Fibroblast of skin of back (primary cell): ENCODE results near the gene REG4. TPM values are rescaled to one million over a fixed set of nuclear protein-coding genes. Genes with fewer than 3 reads are reported as not detected.
"Not testable (repeated sequence)": the region's sequence is repeated elsewhere in the genome, so short reads cannot be mapped to it uniquely, and the experiment has no call there.

ENCODE experiments used
- DNase-seq: peaks from one replicate; pipeline ENCODE4 v3.0.0-alpha.2; 2013
- polyA plus RNA-seq, 2 experiments: library from polyadenylated mRNA; unstranded; fragments of 120-200 nt; gene quantifications; one replicate each; pipeline ENCODE4 v1.2.1, GENCODE V29; 2013; ENCODE audit not compliant: insufficient read length in 2 of 2

REG4 gene
- not detected for polyA plus RNA-seq (2013, experiment 1 of 2; ENCODE audit: insufficient read length)
- polyA plus RNA-seq (2013, experiment 2 of 2; ENCODE audit: insufficient read length): not detected

DNA sequence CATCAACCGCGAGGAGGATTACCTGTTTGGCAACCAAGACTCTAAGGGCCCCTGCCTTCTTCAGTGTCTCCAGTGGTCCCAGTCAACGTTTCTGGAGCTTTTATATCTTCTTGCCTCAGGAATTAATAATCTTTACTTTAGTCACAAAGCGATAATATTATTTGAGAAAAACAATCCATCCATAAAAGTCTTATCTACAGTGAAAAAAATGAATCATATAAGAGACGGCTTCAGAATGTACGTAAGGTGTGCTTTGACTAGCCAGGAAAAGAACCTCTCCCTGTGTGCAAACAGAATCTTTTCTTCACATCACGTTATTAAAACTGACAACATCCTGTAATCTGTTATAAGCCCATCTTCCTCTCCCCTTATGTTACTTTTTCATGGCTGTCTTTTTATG lies at the start of gene REG4:
Gene REG4, minus strand, starts transcription at position 74 of the 400 bp plus-strand sequence. CDS start 2,691 bp downstream, outside the sequence.
- no peak for DNase-seq

DNA sequence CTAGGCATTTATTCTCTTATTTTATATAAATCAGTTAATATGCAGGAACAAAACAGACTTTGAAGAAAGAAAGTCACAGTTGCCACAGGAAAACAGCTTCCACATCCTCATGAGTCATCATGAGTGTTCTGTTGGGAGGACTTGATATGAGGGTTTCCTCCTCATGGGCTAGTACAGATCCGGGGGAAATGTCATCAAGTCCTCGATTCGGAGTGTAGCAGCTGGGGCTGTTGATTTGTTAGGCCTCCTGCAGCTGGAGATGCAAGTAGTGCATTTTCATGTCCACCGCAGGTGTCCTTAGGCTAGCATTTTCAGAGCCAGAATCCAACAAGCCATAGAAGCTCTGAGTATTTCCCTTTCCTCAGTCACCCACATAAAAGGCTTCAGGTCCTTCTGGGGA lies 48.4 kb upstream of the REG4 start:
- peak; percentile 82 for DNase-seq

DNA sequence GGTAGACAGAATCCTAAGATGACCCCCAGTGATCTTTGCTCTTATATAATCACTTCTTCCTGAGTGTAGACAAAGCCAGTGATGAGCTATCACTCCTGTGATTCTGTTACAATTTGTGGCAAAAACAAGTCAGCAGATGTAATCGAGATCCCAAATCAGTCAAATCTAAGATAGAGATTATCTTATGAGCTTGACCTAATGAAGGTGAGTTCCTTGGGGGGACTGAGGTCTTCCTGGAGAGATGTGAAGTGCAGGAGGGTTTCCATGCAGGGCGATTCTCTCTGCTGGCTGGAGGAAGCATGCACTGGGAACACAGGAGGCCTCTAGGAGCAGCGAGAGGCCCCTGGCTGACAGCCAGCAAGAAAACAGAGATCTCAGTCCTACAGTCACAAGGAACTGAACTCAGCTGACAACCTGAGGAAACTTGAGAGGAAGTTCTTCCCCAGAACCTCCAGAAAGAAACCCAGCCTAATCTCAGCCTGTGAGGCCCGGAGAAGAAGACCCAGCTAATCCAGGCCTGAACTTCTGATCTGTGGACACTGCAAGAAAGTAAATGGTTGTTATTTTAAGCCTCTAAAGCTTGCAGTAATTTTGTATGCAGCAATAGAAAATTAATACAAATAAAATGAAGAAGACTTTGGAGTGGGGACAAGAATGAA lies 47.4 kb upstream of the REG4 start:
- not testable (repeated sequence) for DNase-seq

DNA sequence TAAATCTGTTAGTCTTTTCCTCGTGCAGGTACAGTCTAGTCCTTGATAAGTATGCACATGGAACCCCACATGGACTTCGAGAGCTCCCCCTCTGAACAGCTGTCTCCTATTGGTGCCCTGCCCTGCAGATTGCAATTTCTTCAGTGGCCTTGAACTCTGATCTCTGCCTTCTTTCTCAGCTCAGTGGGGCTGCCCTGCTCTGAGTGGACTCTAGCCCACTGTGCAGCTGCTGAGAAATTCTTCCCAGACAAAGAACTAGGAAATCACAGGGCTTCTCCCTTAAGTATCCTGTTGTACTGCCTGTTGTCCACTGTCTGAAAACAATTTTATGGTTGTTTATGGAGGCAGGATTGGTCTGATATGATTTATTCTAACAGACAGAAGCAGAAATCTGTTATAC lies 46.9 kb upstream of the REG4 start:
- no peak for DNase-seq

DNA sequence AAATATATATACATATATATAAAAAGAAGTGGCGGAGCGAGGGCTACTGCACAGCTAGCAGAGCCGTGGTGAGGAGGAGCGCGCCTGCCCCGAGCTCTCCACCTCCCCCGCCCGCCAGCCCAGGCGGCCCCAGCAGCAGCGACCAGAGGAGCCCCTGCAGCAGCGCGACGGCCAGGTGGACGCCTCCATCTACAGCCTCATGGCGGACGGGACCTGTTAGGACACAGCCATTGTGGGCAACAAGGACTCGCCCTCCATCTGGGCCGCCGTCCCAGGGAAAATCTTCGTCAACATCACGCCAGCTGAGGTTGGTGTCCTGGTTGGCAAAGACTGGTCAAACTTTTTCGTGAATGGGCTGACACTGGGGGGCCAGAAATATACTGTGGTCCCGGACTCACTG lies 41.9 kb upstream of the REG4 start:
- DNase-seq: no peak

DNA sequence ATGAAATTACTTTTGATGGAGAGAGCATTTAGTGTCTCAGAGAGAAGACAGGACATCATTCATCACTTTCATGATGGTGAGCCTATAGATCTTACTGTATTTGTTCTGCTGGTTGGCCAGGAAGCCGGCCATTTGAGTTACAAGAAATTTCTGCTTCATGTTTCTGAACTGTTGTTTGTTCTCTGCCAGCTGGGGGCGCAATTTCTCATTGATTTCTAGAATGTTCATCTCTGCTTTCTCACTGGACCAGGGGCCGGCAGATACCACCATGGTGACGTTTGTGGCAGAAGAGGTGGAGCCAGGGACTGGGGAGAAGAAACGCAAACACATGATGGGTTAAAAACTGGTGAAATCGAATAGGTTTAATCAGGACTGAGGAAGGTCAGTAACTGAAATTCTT lies 32.9 kb upstream of the REG4 start:
- DNase-seq: not testable (repeated sequence)

DNA sequence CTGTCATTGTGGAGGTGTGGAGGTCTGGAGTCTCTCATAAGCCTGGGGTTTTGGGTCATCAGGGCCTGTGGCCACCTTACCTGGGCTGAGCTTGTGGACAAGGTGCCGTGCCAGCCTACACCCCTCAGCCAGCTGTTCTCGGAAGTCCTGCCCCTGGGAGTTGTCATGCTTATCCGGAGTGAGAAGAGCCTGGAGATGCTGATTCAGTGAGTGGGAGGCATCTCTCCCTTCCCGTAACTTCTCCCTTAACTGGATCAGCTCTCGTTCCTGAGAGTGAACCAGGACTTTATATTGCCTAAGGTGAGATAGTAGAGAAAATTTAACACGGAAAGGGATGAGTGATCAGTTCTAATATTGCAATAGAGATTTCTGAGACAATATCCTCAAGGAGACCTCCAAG lies 30.0 kb upstream of the REG4 start:
- DNase-seq: no peak

DNA sequence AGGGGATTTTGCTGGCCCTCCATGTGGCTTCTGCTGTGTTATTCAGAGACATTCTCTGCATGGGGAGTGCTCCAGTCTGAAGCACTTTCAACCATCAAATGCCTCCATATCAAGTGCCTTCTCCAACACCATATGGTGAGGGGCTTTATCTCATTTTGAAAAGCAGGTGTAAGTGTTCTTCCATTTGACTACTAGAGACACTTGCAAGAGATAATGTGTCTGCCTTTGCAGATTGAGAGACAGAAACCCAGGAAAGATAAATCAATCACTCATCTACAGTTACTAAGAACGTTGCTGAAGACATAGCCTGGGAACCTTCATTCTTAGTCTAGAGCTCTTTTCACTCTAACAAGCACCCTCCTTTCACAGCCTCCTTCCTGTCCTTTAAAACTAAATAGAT lies 29.5 kb upstream of the REG4 start:
- no peak for DNase-seq

DNA sequence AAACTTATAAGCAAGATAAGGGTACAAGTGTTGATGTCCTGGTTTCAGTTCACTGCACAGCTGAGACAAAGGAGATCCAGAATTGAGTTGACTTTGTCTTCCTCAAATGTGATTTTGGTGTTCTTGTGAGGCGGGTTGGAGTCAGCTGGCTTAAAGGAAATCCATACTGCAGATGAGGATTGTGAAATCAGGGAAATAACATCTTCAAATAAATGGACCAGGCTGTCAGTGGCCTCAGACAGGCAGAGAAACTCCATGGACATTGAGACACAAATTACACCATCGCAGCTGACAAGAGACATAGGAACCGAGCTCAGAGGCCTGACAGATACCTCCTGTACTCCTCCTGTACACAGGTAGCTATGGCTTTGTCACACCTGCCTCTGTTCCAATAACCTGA lies 27.0 kb upstream of the REG4 start:
- DNase-seq: no peak

DNA sequence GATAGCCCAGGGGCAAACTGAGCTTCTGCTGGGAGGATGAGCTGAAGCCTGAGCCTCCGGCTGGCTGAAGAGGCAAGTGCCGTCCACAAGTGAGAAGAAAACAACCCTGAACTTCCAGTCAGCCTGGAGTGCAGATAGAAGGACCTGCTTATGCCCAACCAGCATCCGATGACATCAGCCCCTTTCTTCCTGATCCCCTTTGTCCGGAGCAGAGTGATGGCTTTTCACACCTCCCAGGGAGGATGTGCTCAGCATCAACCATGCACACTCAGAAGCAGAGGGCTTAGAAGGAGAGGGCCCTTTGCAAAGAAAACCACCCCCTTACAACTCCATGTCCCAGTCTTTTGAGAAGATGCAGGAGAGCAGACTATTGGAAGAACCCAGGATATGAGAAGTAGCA lies 23.7 kb upstream of the REG4 start:
- DNase-seq: no peak

DNA sequence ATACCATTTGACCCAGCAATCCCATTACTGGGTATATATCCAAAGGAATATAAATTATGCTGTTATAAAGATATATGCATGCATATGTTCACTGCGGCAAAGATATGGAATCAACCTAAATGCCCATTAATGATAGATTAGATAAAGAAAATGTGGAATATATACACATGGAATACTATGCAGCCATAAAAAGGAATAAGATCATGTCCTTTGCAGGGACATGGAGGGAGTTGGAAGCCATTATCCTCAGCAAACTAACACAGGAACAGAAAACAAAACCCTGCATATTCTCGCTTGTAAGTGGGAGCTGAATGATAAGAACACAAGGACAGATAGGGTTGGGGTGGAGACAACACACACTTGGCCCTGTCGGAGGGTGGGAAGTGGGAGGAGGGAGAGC lies 19.8 kb upstream of the REG4 start:
- DNase-seq: no peak

DNA sequence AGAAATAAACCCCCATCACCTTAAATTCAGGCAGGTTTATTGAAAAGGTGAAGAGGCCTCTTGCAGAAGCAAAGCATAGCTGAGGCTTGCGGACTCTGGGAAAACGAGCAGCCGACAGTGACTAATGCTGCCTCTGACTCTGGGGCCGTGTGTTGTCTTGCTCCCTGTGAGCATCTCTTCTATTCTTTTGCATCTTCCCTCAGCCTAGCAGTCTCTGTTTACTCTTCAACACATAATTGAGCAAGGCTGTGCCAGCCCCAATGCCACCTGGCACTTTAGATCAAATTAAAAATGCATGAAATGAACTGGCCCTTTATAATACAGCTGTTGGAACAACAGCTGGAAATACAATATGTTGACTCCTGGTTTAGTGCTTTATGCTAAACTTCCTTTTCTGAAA lies 18.4 kb upstream of the REG4 start:
- DNase-seq: no peak

DNA sequence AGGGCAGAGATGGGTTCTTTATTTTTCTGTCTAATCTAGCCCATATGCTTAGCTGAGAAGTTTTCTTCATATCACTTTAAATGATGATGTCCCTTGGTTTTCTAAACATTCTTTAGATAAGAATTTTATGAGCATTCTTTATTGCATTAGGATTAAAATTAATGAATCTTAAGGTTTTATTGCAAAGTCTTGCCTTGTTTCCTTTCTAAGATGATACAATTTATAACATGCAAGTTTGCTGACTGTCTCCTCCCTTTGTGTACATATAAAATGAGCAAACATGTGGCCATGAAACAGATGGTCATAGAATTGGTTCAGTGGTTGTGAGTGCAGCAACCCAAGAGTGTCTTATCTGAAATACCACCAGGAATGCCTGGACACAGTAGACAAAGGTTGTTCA lies 17.7 kb upstream of the REG4 start:
- DNase-seq: not testable (repeated sequence)

DNA sequence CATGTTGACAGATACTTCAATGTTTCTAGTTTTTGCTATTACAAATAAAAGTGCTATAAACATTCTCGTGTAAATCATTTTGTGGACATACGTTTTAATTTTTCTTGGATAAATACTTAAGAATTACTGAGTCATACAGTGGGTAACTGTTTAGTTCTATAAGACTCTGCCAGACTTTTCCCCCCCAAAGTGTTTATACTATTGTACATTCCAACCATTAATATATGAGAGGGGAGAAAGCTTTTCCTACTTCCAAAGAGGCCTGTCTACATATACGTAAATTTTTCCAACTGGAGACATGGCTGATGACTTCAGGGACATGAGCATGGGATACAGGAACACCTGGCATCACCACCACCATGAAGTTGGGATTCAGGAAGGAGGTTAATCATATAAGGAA lies 17.0 kb upstream of the REG4 start:
- DNase-seq: no peak

DNA sequence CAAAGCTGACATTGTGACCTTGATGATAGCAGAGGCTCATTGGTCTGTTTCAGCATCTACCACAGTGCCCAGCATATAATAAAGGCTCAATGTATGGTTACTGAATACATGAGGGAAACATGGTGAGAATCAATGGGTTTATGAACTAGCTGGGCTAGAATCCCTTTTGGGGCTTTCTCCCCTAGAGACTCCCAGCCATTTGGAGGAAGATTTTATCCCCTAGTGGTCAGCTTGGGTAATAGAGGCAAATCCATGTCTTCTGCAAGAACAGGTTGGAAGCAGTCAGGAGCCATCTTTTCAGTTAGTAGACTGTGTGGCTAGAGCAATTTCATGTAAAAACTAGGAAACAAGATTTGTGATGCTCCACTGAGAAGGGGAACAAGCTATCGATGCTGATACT lies 15.8 kb upstream of the REG4 start:
- DNase-seq: no peak

DNA sequence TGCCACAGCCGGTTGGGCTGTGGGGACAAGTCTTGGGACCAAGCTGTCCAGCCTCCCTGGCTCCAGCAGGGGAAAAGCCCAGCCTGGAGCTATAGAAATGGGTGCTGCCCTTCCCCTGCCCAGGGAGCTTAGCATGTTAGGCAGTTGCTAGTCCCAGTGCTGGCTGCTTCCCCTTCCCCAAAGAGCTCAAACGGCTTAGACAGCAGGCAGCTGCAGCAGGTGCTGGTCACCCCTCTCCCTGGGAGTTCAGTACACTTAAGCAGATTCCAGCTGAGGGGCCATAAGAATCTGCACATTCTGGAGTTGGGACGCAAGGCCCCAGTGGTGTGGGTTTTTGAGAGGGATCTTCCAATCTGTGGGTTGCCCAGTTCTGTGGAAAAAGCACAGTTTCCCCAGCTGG lies 11.1 kb upstream of the REG4 start:
- DNase-seq: no peak

DNA sequence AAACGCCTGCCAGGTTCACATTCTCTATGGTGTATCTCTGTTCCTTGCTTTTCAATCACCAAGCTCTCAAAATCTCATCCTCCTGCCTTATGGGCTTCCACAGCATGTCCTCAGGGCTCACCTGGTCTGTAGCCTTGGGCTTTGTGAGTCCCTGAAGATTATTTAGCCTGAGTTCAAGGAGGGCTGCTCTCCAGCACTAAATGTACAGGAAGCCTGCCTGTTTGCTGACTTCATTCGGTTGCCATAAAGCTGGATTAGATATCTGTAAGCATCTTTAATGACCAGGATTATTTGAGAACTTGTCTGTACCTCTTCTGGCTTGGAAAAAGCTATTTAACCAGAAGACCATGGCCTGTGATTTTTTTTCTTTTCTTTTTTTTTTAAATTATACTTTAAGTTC lies 6.9 kb upstream of the REG4 start:
- no peak for DNase-seq

DNA sequence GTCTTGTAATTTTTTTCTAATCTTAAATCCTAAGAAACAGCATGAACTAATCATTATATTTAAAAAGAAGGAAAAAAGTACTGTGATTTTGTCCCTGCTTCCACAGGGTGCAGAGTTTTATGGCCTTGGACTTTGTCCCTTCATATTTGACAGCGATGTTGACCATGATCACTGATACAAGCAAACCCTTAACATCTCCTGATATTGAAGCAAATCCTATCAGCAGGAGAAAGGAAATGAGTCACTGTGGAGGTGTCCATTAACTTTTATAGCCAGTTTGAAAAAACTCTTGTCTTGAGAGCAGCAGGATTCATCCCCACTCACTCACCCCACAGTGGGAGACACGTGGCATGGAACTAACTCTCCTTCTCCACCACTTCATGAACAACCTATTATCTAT lies 5.1 kb upstream of the REG4 start:
- no peak for DNase-seq

DNA sequence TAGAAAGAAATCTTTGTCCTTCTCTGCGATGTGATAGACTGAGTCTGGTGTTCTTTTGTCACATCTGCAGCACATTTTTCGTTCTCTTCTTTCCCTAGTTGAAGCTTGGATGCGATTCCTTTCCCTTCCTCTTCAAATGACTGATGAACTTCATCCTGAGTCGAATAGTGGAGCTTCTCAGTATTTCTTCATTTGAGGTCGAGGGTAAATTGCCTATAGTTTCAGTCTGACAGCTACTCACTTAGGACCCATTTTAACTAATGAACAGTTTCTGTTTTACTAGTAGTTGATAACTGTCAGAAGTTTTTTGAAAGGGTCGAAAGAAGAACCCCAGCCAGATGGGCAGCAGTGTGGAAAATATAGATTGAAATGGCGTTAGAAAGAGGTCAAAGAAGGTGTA lies 4.7 kb upstream of the REG4 start:
- no peak for DNase-seq

DNA sequence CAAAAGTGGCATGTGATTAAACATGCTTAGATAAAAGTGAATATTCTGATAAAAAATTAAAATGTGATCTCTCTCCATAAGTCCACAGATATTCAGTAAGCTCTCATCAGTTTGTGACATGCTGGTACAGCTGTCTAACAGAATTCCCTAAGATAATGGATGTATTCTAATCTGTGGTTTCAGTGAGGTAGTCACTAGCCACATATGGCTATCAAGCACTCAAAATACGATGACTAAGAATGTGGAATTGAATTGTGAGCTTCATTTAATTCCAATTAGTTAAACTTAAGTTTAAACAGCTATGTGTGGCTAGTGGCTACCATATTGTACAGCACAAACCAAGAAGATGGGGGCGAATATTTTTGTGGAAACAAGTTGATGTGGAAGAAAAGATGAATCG lies 4.1 kb upstream of the REG4 start:
- DNase-seq: peak; percentile 8

DNA sequence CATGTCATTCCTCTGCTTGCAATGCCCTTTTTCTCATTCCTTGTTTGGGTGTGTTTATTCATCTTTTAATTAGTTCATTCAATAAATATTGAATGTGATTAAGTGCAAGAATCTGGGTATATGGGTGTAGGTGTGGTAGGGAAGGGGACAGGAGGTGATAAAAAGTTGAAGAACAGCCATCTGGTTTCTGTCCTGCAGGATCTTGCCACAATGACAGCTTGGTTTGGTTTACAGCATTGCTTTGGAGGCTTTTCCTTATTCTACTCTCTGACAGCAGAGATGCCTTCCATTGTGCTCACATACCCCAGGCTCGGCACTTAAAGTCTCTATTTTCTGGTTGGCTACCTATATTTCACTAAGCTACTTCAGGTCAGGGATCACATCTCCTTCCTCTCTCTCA lies 3.0 kb upstream of the REG4 start:
- DNase-seq: no peak

DNA sequence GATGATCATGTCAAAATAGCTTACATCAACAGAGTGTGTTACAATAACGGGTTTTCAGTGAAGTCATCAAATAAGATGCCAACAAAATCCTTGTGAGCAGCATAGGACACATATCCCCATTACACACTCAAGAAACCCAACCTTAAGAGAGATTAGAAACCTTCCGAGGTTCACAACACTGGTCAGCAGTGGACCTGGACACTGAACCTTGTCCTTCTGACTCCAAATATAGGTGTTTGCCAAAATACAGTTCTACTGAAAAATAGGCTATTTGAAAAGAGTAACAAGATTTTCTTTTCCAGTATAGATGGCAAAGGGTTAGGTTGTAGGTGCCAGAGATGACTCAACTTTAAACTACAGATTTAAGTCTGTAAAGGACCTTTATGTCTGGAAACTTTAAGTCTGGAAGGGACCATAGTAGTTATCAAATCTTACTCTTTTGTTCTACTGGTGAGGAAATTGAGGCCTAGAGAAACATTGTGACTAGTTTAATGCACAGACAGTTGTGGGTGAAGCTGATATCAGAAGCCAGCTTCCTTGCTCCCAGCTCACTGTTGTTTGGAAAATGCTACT lies 811 bp upstream of the REG4 start:
- no peak for DNase-seq

DNA sequence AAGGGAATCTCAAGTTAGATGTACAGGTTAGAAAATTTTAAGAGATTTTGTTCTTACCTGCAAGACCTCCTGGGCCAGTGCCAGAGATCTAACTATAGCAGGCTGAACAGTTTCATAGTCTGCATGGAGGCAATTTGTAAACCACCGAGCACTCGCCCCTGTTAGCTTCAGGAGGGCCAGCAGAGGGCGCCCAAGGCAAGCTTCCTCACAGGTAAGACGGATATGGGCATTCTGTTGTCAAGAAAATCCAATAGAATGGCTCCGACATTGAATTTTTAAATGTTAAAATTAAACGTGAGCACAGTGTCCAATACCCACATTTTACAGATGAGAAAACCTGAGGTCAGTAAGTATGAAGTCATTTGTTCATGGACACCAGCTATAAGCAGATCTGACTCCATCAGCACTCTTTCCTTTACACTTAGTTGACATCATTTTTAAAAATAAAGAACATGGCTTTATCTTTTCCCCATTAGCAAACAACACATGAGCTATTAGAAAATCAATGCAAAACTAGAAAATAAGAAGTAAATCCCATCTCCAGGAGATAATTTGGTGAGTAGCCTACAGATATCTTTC lies 2.2 kb downstream of the REG4 start:
- DNase-seq: peak; percentile 55

DNA sequence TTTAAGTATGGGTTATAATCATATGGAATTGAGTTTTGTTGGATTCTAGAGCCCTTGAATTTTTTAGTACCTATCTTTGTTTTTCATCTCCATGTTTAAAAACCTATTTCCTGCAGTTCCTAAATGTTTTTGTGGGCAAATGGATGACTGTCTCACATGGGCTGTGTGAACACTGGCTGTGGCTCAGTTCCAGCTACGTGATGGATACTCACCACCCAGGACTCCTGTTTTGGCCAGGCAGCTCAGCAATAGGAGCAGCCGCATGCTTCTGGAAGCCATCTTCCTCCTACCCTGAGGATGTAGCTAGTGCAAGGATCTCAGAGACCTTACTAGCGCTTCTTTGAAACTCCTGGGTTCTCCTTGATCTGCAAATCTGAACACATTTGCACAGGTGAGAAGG lies 2.8 kb downstream of the REG4 start:
- peak; percentile 23 for DNase-seq
